Muscle layer of duodenum (tissue), 2 donors: ENCODE measurements around the gene SPDYE5.
"Not testable (repeated sequence)": the region's sequence is repeated elsewhere in the genome, so short reads cannot be mapped to it uniquely, and the experiment has no call there.

Source experiments
- H3K27ac ChIP-seq: one replicate; pipeline ENCODE4 v1.7.0; 2013; ENCODE audit warnings: mild to moderate bottlenecking, low read length
- H3K27me3 ChIP-seq: one replicate; pipeline ENCODE4 v1.7.0; 2013; ENCODE audit warnings: low read depth, mild to moderate bottlenecking, control low read depth, low read length
- H3K36me3 ChIP-seq, 2 donors: one replicate each; pipeline ENCODE4 v1.7.0; 2013; ENCODE audit warnings: low read length in 2 of 2, control low read depth in 1 of 2, mild to moderate bottlenecking in 1 of 2; ENCODE audit not compliant: insufficient read depth in 2 of 2, control insufficient read depth in 1 of 2
- H3K4me1 ChIP-seq, 2 donors: one replicate each; pipeline ENCODE4 v1.7.0; 2013; ENCODE audit warnings: low read length in 2 of 2, mild to moderate bottlenecking in 2 of 2, control low read depth in 1 of 2, moderate library complexity in 1 of 2; ENCODE audit not compliant: insufficient read depth in 2 of 2, control insufficient read depth in 1 of 2
- H3K4me3 ChIP-seq, 2 donors: one replicate each; pipeline ENCODE4 v1.7.0; 2013; ENCODE audit warnings: low read length in 2 of 2, low read depth in 1 of 2, mild to moderate bottlenecking in 1 of 2
- H3K9me3 ChIP-seq, 2 donors: one replicate each; pipeline ENCODE4 v1.7.0; 2013; ENCODE audit warnings: low read length in 2 of 2, control low read depth in 1 of 2, mild to moderate bottlenecking in 1 of 2; ENCODE audit not compliant: control insufficient read depth in 1 of 2
- donor health status: healthy.

SPDYE5 gene, protein sequence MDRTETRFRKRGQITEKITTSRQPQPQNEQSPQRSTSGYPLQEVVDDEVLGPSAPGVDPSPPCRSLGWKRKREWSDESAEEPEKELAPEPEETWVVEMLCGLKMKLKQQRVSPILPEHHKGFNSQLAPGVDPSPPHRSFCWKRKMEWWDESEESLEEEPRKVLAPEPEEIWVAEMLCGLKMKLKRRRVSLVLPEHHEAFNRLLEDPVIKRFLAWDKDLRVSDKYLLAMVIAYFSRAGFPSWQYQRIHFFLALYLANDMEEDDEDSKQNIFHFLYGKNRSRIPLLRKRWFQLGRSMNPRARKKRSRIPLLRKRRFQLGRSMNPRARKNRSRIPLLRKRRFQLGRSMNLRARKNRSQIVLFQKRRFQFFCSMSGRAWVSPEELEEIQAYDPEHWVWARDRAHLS

DNA sequence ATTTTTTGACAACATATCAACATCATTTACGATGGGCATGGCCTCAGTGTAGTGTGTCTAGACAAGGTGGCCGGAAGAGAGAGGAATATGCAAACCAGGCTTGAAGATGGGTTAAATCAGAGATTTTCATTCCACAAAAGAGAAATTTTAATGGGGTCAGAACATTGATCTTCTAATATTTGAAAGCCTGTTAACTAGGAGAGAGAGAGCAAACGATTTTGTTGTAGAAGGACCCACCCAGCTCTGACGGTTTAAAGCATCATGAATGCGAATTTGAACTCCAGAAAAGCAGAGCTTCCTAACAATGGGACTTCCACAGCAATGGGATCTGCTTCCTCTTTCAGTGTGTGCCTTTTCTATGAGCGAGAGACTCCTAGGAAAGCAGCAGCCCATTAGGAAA is at the start of gene SPDYE5:
SPDYE5 (plus strand) TSS at position 301 of the 400 bp plus-strand sequence. CDS start 1,728 bp downstream, outside the sequence.
- not testable (repeated sequence) for H3K27me3 ChIP-seq, H3K4me3 ChIP-seq, H3K36me3 ChIP-seq, H3K27ac ChIP-seq, H3K4me1 ChIP-seq, H3K9me3 ChIP-seq

DNA sequence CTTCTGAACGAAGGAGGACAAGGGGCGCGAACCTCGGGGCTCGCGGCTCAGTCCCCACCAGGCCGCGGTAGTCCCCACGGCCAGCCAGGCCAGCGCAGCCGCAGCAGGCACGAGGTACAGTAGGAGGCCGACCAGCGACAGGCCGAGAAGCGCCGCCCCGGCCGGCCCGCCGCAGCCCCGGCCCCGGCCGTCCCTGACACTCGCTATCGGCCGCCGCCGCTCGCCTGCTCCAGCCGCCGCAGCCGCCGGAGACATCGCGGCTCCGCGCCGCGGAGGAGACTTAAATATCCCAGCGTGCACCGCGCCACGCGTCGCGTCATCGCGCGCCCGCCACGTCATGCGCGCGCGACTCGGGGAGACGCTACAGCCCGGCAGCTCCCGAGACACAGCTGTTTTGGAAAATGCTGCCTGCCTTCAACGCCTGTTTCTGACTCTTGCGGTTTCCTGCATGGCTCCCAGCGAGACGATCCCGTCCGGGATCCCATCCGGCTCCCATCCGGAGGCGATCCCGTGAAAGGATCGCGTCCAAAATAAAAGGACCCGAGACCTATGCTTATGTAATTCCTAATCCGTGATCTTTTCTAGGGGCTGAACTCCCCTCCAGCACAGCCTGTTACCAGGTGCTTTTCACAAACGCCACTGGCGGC is 49.5 kb upstream of the SPDYE5 start:
- not testable (repeated sequence) for H3K9me3 ChIP-seq, H3K27me3 ChIP-seq, H3K27ac ChIP-seq, H3K4me1 ChIP-seq
- Histone ChIP-seq H3K36me3 (peaks cover 10 to 19% of the 10 kb centered on the region in 2 donors), H3K4me3 (peak overlapping the region; percentile 33 to 59)

DNA sequence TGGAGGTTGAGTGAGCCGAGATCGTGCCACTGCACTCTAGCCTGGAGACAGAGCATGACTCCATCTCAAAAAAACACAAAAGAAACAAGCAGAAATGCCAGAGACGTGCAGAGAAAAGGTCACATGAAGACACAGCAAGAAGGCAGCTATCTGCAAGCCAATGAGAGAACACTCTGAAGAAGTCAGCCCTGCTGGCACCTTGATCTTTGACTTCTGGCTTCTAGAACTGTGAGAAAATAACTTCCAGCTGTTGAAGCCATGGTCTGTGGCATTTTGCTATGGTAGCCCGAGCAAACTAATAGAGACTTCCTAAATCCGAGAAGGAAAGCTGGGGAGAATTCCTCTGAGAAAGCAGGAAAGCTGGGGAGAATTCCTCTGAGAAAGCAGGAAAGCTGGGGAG is 42.2 kb upstream of the SPDYE5 start:
- not testable (repeated sequence) for H3K36me3 ChIP-seq, H3K9me3 ChIP-seq, H3K27ac ChIP-seq, H3K4me1 ChIP-seq, H3K4me3 ChIP-seq, H3K27me3 ChIP-seq

- H3K27ac ChIP-seq, H3K36me3 ChIP-seq, H3K4me3 ChIP-seq, H3K9me3 ChIP-seq, H3K27me3 ChIP-seq, H3K4me1 ChIP-seq: not testable (repeated sequence)
Observed at GRCh38 chr7:75452494-75452955, 39.6 kb upstream of the SPDYE5 start.

- H3K4me1 ChIP-seq, H3K27me3 ChIP-seq, H3K9me3 ChIP-seq, H3K36me3 ChIP-seq, H3K27ac ChIP-seq, H3K4me3 ChIP-seq: not testable (repeated sequence)
Observed at GRCh38 chr7:75456403-75456802, 35.7 kb upstream of the SPDYE5 start.

DNA sequence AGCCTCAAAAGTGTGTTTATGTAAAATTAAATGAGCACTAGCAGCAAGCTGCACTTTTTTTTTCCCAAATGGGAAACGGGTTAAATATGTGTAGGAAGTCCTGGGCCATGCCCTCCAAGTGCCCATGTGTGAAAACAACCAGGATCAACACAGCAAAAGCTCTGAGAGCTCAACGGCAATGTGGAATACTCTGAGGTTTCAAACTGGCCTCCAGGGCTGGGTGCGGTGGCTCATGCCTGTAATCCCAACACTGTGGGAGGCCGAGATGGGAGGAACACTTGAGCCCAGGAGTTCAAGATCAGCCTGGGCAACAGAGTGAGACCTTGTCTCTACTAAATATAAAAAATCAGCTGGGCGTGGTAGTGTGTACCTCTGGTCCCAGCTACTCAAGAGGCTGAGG is 34.1 kb upstream of the SPDYE5 start:
- not testable (repeated sequence) for H3K9me3 ChIP-seq, H3K27ac ChIP-seq, H3K4me3 ChIP-seq, H3K27me3 ChIP-seq, H3K36me3 ChIP-seq, H3K4me1 ChIP-seq

- H3K4me1 ChIP-seq, H3K9me3 ChIP-seq, H3K27me3 ChIP-seq, H3K4me3 ChIP-seq, H3K27ac ChIP-seq, H3K36me3 ChIP-seq: not testable (repeated sequence)
Observed at GRCh38 chr7:75460541-75460940, 31.6 kb upstream of the SPDYE5 start.

DNA sequence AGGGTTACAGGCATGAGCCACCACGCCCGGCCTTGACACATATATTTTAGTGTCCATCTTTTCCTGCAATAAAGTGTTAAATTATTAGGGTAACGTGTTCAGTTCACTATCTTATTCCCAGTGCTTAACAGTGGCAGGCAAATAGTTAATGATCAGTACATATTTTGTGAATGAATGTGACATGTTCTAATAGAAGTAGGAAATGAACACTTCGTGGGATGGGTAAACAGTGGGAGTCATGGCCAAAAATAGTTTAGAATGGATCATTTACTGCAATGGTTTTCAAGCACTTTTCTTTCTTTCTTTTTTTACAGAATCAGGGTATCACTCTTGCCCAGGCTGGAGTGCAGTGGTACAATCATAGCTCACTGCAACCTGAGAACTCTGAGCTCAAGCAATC is 22.0 kb upstream of the SPDYE5 start:
- H3K27ac ChIP-seq, H3K4me1 ChIP-seq, H3K9me3 ChIP-seq, H3K36me3 ChIP-seq, H3K27me3 ChIP-seq, H3K4me3 ChIP-seq: not testable (repeated sequence)

- H3K4me1 ChIP-seq, H3K27ac ChIP-seq, H3K36me3 ChIP-seq, H3K4me3 ChIP-seq, H3K27me3 ChIP-seq, H3K9me3 ChIP-seq: not testable (repeated sequence)
Observed at GRCh38 chr7:75477457-75477856, 14.7 kb upstream of the SPDYE5 start.

DNA sequence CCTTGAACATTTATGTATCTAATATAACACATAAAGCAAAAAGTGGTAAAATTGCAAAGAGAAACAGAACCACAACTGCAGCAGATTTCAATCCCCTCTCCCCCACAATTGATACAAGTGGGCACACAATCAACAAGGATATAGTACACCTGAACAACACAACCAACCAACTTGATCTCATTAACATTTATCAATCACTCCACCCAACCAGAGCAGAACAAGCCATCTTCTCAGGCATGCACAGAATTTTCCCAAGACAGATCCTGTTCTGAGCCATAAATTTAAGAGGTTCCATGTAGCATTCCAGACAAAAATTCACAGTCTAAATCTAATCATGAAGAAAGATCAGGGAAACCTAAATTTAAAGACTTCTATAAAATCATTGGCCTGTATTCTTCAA is 11.8 kb upstream of the SPDYE5 start:
- H3K27ac ChIP-seq, H3K4me1 ChIP-seq, H3K36me3 ChIP-seq, H3K27me3 ChIP-seq, H3K4me3 ChIP-seq, H3K9me3 ChIP-seq: not testable (repeated sequence)

DNA sequence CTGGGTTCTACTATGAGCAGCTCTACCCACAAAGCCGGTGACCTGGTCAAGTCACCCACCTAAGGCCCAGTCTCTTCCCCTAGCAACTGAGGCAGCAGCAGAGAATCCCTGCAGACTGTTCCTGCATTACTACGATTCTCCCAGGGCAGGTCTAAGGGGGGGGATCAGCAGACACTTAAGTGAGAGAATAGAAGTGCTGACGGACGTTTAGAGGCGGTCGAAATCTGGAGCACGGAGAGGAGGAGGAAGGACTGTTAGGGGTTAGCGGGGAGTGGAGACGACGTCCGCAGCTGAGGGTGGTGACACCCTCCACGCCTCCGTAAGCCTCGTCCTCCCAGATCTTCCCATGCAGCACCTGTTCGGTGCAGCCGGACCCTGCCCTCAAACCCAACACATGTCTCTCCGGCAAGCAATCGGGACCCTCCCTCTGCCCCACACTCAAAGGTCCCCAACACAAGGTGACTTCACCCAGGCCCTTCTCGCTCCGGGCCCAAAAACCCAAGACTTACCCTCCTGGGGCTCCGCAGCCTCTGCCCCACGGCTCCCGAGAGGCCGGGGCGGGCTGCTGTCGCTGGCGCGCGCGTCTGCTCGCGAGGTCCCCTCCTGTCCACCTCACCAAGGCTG is 6.7 kb upstream of the SPDYE5 start:
- H3K4me1 ChIP-seq, H3K27ac ChIP-seq, H3K9me3 ChIP-seq, H3K27me3 ChIP-seq, H3K36me3 ChIP-seq: not testable (repeated sequence)
- H3K4me3 ChIP-seq, result peak overlapping the region; percentile 11 to 77
